ENCODE results near the gene TMEM187.

- TF ChIP-seq POLR2AphosphoS5 (IDR thresholded peaks at IDR 0.05), result no peak
- TF ChIP-seq CTCF (IDR thresholded peaks at IDR 0.05), result no peak
- TF ChIP-seq POLR2A (IDR thresholded peaks at IDR 0.05), result no peak
These were observed 59.6 kb downstream of the TMEM187 start for GRCh38 chrX:154032160-154032559.

All from sigmoid colon (tissue), 4 donors.